ENCODE data around the gene PPFIBP1. TPM values are rescaled to one million over a fixed set of nuclear protein-coding genes. Genes with fewer than 3 reads are reported as not detected.

The PPFIBP1 gene
- total RNA-seq, 3 donors from 2014 or later (not counting 1 experiment from before 2014, with no cell fraction given) = 0.73 to 1.6 (median 1.4) TPM

DNA sequence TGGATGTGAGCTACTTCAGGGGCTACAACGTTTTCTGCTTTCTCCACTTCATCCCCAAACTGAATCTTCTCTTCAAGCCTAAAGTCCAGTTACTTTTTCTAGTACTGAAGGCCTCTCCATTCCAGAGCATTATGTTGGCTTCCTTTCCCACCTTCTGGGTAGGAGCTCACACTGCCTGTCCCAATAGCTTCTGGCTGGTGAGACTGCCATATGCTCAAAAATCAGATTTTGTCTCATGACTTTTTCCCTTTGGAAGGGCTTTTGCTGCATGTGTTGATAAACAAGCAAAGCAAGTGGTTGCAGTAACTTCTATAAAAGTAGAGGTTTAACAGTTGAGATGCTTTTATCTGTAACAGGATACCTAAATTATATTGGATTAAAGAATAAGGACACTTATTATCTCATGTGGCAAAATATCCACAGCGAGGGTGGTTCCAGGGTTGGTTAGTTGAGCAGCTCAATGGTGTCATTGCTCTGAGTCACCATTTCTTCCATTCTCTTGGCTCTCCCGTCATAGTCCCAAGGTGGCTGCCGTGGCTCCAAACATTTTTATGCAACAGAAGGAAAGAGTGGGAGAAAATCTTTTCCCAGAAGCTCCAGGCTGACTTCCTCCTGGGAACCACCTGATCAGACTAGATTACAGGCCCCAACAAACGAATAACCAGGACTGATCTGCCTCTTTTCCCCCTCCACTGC, 15.1 kb upstream of the PPFIBP1 start:
- no peak overlapping the region for H3K27ac Mint-ChIP-seq

DNA sequence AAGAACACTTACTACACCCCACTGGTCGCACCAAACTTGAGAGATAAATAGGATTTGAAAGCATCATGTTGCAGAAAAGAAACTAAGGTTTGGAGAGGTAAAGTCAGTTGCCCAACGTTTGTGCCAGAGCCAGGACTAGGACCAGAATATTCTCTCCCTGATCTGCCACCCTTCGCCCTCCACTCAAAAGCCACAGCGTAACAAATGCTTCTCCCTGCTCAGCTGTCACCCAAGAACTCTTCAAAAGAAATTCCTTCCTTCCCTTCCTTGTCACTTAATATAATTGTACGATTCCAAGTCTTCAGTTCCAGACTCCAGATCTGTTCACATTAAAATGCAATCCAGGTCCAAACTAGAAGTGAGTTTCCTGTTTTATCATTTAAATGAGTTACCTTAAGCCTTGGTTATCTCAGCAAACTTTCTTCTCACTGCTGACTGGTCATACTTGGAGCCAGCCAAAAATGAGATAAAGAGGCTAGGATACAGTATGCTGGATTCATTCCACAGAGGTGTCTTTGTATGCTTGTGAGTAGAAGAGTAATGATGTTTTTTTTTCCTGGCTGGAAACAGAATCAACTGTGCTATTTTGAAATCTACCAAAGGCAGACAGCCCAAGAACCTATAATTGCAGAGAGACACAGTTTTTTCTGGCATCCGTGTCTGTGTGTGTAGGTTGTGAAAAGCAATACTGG, 12.8 kb upstream of the PPFIBP1 start:
- DNase-seq (no peak), ATAC-seq (no peak)
- Mint-ChIP-seq H3K4me3 (no peak overlapping the region), H3K4me1 (no peaks in the 10 kb centered on the region), H3K36me3 (no peaks in the 10 kb centered on the region), H3K27ac (no peak overlapping the region), H3K27me3 (ENCODE audit: low read depth in 2 of 2) (peaks cover 12% of the 10 kb centered on the region in 2 donors), H3K9me3 (no peaks in the 10 kb centered on the region)
- intact Hi-C loops (cut with micrococcal nuclease) = no loop called here
- Histone ChIP-seq H3K27ac (ENCODE audit: low read length) (no peak overlapping the region), H3K4me1 (ENCODE audit: control insufficient read depth, insufficient read depth, low read length) (no peaks in the 10 kb centered on the region), H3K4me3 (ENCODE audit: low read length) (no peak overlapping the region), H3K36me3 (ENCODE audit: control insufficient read depth, insufficient read depth, low read length) (no peaks in the 10 kb centered on the region), H3K9me3 (ENCODE audit: control insufficient read depth, insufficient read depth, low read length) (no peaks in the 10 kb centered on the region), H3K27me3 (ENCODE audit: control insufficient read depth, insufficient read depth, low read length) (no peaks in the 10 kb centered on the region)
- 85% methylated on average over 5 of the region's 6 CpGs for WGBS (ENCODE audit: insufficient coverage)
- TF ChIP-seq CTCF (IDR thresholded peaks at IDR 0.05) = no peak

More for the DNA sequence above, 15.1 kb upstream of the PPFIBP1 start:
- no peaks in the 10 kb centered on the region for H3K9me3 ChIP-seq (ENCODE audit: control insufficient read depth, insufficient read depth, low read length)
- no peaks in the 10 kb centered on the region for H3K4me1 ChIP-seq (ENCODE audit: control insufficient read depth, insufficient read depth, low read length)
- Mint-ChIP-seq H3K4me1 (no peaks in the 10 kb centered on the region), H3K9me3 (no peaks in the 10 kb centered on the region), H3K27me3 (ENCODE audit: low read depth in 2 of 2) (peaks cover 12% of the 10 kb centered on the region in 2 donors), H3K36me3 (no peaks in the 10 kb centered on the region), H3K4me3 (no peak overlapping the region)
- H3K27me3 ChIP-seq (ENCODE audit: control insufficient read depth, insufficient read depth, low read length) = no peaks in the 10 kb centered on the region
- intact Hi-C loops (cut with micrococcal nuclease) = no loop called here
- no peak for TF ChIP-seq CTCF (IDR thresholded peaks at IDR 0.05)
- ATAC-seq (no peak), DNase-seq (no peak)
- WGBS (ENCODE audit: insufficient coverage) = 86% methylated on average over 5 of the region's 5 CpGs
- H3K36me3 ChIP-seq (ENCODE audit: control insufficient read depth, insufficient read depth, low read length) = no peaks in the 10 kb centered on the region
- no peak overlapping the region for H3K27ac ChIP-seq (ENCODE audit: low read length)
- no peak overlapping the region for H3K4me3 ChIP-seq (ENCODE audit: low read length)

- Mint-ChIP-seq H3K36me3 (no peaks in the 10 kb centered on the region), H3K9me3 (no peaks in the 10 kb centered on the region), H3K27me3 (ENCODE audit: low read depth in 2 of 2) (peaks cover 10 to 13% of the 10 kb centered on the region in 2 donors), H3K27ac (no peak overlapping the region), H3K4me3 (no peak overlapping the region), H3K4me1 (no peaks in the 10 kb centered on the region)
- TF ChIP-seq CTCF (IDR thresholded peaks at IDR 0.05) = no peak
- intact Hi-C loops (cut with micrococcal nuclease) = no loop called here
- ATAC-seq = no peak
- no peaks in the 10 kb centered on the region for H3K9me3 ChIP-seq (ENCODE audit: control insufficient read depth, insufficient read depth, low read length)
- DNase-seq = no peak
- 73% methylated on average over 3 of the region's 3 CpGs for WGBS (ENCODE audit: insufficient coverage)
- no peaks in the 10 kb centered on the region for H3K27me3 ChIP-seq (ENCODE audit: control insufficient read depth, insufficient read depth, low read length)
- H3K36me3 ChIP-seq (ENCODE audit: control insufficient read depth, insufficient read depth, low read length) = no peaks in the 10 kb centered on the region
- H3K4me1 ChIP-seq (ENCODE audit: control insufficient read depth, insufficient read depth, low read length) = no peaks in the 10 kb centered on the region
- H3K27ac ChIP-seq (ENCODE audit: low read length) = no peak overlapping the region
- H3K4me3 ChIP-seq (ENCODE audit: low read length) = no peak overlapping the region
Measured at GRCh38 chr12:27511723-27512045, 12.3 kb upstream of the PPFIBP1 start.

All from natural killer cell (primary cell).